HCT116 (cell line): ENCODE data around the gene RPL27.

Experiments
- JUND ChIP-seq: IDR thresholded peaks from 2 replicates; pipeline ENCODE4 v1.6.1; 2012
- TF ChIP-seq, protein P1 (sequence below), 3 experiments: fragments of 200-600 bp in 1 of 3; sonication (generic) in 1 of 3; IDR thresholded peaks in 2 of 3; conservative IDR thresholded peaks in 1 of 3; 2 replicates each; pipeline ENCODE4 v1.5.1; 2012 to 2017; ENCODE audit warnings: low read depth in 2 of 3, low read length in 2 of 3, antibody characterized with exemption in 1 of 3, borderline replicate concordance in 1 of 3, control low read depth in 1 of 3, mild to moderate bottlenecking in 1 of 3, mixed read lengths in 1 of 3, mixed run types in 1 of 3, moderate library complexity in 1 of 3; ENCODE audit not compliant: insufficient read depth in 1 of 3

DNA sequence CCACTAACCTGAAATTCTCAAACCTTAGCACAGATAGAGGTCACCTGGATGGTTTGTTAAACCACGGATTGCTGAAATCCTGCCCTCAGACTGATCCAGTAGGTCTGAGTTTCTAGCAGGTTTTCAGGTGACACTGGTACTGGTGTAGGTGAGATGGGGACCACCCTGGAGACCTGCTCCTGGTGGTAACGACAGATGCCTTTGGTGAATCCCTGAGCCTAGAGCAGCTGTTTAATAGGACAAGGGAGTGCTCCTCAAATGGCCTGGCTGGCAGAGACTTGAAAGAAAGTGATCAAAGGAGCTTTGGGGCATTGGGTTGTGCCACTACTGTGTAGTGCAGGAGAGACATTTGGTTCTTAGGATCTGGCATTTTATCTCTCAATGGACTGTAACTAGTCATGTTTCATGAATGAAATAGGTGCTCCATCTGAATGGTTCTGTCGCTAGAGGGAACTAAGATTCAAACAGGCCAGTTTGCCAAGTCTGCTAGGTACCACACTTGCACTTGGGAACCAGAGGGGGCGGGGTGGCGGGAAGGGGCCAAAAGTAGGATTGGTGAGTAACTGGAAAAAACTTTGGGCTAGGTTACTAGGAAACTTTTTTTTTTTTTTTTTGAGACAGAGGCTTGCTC is 5.4 kb downstream of the RPL27 start:
- TF ChIP-seq, protein P1, sequence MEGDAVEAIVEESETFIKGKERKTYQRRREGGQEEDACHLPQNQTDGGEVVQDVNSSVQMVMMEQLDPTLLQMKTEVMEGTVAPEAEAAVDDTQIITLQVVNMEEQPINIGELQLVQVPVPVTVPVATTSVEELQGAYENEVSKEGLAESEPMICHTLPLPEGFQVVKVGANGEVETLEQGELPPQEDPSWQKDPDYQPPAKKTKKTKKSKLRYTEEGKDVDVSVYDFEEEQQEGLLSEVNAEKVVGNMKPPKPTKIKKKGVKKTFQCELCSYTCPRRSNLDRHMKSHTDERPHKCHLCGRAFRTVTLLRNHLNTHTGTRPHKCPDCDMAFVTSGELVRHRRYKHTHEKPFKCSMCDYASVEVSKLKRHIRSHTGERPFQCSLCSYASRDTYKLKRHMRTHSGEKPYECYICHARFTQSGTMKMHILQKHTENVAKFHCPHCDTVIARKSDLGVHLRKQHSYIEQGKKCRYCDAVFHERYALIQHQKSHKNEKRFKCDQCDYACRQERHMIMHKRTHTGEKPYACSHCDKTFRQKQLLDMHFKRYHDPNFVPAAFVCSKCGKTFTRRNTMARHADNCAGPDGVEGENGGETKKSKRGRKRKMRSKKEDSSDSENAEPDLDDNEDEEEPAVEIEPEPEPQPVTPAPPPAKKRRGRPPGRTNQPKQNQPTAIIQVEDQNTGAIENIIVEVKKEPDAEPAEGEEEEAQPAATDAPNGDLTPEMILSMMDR (IDR thresholded peaks at IDR 0.05 in 2 of 3, conservative IDR thresholded peaks at IDR 0.05 in 1 of 3; ENCODE audit: borderline replicate concordance in 1 of 3, insufficient read depth in 1 of 3, low read depth in 2 of 3, low read length in 2 of 3) = peak in 2 of 3 experiments; percentile 23 to 31; a peak in 2 of 6 replicates
- 0 out of 2 replicates have a peak, but pooled peaks have one; percentile 15 for TF ChIP-seq JUND
